Mucosa of gallbladder (tissue), 1 donor: ENCODE data around the gene TNXB. TPM values are rescaled to one million over a fixed set of nuclear protein-coding genes. Genes with fewer than 3 reads are reported as not detected.
"Not testable (repeated sequence)": the region's sequence is repeated elsewhere in the genome, so short reads cannot be mapped to it uniquely, and the experiment has no call there.

Source experiments
- DNase-seq: peaks from one replicate; pipeline ENCODE4 v3.0.0-alpha.2; 2020; ENCODE audit warnings: low spot score
- total RNA-seq: library from RNA; stranded (reverse); gene quantifications from one replicate; pipeline ENCODE4 v1.2.1, GENCODE V29; 2021
- donor health status: DM: no; HTN: no; CAD: no.

The TNXB gene
- total RNA-seq, 1 donor from 2014 or later: 30.1 TPM

DNA sequence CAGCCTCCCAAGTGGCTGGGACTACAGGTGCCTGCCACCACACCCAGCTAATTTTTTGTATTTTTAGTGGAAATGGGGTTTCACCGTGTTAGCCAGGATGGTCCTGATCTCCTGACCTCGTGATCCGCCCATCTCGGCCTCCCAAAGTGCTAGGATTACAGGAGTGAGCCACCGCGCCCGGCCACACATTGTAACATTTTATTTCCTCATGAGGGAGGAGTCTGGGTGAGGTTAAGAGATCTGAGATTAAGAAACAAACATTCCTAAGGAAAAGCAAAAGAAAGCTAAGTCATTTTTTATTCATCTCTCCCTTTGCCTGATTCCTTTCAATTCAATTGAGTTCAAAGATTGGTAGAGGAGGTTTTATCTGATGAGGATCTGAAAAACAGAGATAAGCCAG lies 35.1 kb upstream of the TNXB start:
- DNase-seq: not testable (repeated sequence)

DNA sequence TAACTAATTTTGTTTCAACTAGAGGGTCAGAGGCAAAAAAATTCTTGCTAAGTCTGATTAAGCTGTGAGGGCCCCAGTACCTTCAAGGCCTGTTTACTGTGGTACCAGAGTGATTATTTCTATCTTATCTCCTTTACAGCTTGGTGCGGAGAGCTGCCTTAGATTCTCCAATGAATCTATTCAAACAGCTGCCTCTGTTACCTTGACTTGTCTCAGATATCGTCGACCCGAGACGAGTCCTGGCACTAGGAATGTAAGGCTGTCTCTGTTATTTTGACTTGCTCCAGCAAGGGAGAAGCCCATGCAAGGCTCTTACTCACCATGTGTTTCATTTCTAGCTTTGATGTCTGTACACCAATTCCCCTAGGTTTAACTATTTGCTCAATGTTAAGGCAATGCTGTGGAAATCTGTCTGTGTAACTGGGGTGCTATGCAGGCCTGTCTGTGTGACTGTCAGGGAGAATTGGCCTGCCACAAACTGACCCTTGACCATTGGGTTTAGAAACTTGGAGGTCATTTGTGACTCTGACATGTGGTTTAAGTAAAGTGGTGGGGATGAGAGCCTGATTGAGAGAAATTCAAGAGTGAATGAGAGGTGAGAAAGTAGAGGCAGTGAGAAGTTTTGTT lies 31.4 kb upstream of the TNXB start:
- DNase-seq: no peak

DNA sequence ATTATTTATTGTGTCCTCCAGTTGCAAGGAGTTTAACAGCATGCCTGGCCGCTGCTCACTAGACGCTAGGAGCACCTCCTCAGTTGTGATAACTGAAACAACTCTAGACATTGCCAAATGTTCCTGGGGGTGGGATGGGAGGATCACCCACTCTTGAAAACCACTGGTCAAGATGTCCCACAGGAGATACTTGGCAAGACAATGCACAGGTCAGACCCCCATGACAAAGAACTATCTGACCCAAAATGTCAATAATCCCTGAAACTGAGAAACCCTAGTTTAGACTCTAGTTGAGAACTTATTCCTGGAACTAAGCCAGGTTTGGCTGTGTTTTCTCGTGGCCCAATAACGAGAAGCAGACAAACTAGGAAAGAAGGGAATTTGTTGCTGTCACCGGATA lies 30.5 kb upstream of the TNXB start:
- no peak for DNase-seq

DNA sequence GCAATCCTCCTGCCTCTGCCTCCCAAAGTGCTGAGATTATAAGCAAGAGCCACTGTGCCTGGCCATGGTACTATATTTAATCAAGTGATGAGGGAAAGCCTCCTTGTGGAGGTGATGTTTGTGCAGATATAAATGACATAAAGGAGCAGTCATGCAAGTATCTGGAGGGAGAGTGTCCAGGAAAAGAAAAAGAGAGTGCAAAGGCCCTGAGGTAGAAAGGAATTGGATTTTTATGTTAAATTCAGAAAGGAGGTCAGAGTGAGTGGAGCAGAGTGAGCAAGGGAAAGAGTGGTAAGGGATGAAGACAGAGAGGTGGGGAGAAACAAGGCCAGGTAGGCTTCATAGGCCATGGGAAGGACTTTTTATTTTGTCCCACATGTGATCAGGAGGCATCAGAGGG lies 28.3 kb upstream of the TNXB start:
- DNase-seq: no peak

DNA sequence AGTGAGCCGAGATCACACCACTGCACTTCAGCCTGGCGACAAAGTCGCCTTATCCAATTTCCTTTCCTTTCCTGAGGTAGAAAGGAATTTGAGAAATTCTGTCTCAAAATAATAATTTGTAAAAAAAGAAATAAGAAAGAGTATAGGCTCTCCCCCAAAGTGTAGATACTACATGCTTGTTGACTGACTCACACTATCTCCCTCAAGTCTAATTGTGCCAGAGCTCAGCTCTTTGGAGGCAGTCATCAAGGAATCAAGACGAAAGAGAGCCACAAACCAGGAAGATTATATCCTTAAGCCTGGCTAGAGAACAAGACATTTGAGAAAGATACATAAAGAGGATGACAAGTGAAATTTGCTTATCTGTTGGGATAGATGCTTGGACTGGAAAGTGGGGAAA lies 24.6 kb upstream of the TNXB start:
- no peak for DNase-seq

DNA sequence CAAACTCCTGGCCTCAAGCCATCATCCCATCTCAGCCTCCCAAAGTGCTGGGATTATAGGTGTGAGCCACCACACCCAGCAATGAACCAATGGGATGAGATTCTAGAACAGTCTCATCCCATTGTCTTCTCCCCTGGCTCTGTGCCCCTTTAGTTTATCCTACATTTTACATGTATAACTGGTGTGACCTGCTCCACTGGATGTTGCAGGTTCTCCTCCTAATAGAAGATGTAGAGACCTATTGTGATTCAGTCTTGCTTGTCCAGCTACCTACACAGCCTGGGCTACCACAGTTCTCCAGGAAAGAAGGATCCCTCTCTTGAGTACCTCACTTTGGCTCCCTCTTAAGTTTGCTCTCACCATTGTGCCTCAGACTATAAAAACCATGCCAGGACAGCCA lies 23.0 kb upstream of the TNXB start:
- DNase-seq: no peak

DNA sequence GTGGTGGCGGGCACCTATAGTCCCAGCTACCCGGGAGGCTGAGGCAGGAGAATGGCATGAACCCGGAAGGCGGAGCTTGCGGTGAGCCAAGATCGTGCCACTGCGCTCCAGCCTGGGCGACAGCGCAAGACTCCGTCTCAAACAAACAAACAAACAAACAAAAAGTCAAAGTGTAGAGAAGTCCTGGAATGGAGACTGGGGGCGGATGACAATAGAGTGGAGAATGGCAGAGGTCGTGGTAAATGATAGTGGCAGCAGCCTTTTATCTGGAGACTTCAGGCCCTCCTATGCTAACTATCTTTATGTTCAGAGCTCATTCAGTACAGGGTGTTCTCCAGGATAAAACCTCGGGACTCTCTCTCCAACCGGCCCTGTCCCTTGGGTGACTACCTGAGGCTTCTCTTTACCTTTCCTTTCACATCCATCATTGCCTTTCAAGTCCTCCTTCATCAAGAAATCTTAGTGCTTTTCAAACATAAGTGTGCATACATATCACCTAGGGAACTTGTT lies 22.4 kb upstream of the TNXB start:
- no peak for DNase-seq

DNA sequence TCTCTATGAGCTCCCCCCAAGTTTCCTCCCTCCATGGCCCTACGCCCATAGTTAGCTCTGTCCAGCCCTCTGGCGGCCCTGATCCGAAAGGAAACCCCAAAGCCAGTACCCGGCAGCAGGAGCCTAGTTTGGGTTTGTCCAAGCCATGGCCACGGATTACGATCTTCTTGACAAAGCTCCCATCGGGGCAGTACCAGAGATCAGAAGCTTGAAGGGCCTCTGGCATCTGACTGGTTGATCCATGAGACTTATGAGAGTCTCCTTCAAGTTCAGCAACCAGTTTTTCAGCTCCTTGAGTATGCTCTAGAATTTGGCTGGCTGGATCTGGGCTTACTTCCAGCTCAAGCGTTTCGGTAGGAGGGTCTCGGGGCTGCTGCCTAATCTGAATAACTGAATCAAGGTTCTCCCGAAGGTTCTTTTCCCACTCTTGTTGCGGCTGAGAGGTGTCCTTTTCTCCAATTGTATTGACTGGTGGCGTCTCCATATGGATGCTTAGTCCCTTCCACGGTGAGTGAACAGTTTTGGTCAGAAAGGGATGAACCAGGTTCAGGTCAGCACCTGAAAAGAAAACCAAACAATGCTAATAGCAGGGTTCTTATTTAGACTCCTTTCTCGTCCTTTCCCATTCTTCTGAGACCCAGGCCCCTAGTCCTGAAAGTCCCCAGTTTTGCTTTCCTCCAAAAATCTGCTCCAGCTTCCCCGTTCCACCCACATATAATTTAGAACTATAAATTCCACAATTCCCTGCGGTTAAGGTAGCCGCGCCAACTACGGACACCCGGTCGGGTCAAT lies 20.4 kb upstream of the TNXB start:
- no peak for DNase-seq

DNA sequence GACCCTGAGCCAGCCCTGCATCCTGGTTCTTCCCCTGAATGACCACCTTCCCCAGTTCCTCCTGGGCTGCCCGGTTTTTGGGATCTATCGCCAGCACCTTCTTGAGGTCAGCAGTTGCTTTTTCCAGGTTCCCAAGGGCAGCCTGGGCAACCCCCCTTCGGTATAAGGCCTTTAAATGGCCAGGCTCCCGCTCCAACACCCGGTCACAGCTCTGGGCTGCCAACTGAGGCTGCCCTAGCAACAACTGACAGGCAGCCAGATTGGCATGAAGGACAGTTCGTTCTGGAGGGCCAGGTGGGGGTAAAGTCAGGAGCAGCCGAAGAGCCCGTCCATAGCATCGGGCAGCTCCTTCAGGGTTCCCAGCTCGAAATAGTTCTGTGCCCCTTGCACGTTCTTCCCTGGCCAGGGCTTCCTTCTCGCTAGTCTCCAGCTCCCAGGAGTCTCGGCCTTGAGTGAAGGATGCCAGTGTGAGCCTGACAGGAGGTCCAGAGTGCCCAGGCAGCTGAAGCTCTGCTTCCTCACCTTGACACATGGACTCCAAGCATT lies 19.7 kb upstream of the TNXB start:
- no peak for DNase-seq

DNA sequence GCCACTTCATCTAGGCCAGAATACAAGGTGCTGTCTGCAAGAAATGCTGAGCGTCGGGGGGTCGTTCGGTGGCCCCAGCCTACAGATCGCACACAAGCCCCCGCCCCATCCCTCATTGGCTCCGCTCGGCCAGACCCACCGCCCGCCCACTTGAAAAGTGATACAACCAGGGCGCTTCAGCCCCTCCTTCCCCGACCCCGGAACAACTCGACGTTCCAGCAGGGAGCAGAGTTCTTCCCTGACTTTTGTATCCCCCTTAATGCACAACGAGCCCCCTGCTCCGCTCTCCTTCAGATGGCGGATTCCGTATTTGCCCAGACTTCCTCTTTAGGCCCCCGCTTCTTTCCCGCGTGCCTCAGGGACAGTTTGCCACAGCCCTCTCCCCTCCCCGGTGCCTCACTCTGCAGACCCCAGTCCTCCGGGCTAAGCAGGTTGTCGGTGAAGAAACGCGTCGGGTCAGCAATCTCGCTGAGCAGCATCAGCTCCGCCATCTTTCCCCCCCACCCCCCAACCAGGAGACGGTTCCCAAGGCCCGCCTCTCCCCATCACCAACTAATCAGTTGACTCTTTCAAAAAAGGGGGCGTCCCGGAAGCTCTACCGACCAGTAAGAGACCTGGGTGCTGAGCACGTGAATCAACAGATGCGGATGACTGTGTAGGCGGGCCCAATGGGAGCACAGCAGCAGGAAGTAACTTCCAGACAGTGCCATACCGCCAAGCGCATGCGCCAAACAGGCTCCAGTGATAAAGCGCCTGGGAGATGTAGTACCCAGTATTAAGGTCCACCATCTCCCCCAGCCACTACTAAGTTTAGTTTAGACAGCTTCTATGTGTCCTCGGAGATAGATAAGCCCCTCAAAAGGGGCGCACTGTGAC lies 18.8 kb upstream of the TNXB start, which contains the start of gene ATF6B:
Gene ATF6B (minus strand): TSS at position 530 of the 876 bp plus-strand sequence. CDS start 39 bp downstream, at position 491.
- DNase-seq: peak; percentile 99

DNA sequence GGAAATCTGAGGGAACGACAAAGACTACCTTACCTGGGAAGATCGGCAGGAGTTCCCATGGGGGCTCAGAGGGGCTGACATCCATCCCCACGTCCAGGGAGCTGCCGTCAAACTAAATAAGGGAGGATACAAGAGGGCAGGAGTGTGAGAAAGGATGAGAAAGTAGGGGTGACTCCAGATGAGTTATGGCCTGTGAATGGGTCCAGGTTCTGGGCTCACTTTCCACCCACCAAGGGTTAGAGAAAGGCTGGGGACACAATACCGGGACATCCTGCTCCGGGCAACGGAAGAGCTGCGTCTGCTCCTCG lies 18.2 kb upstream of the TNXB start:
- DNase-seq: no peak

DNA sequence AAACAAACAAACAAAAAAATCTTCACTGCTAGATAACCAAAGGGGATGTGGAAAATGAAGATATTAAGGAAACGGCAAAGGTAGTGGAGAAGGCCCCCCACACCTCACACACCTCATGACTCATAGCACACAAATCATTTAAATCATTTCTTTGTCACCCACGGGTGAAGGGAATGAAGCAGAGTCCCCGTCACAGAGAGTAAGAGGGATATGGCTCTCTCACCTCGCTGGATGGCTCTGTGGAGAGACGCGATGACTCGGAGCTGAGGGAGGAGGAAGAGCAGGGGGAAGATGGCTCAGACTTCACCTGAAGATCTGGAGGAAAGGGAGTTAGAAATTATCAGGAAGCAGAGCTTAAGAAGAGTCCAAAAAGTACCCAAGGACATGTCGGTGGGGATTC lies 17.7 kb upstream of the TNXB start:
- no peak for DNase-seq

DNA sequence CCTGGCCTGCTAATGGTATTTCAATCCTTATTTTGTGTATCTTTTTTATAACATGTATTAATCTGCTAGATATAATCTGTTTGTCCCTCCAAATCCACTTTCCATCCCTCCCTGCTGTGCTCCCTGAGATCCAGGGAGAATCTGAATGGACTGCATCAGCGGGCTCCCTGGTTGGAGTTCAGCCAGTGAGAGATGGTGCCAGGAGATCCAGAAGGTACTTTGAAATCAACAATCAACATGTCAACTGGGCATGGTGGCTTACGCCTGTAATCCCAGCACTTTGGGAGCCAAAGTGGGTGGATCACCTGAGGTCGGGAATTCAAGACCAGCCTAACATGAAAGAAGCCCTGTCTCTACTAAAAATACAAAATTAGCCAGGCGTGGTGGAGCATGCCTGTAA lies 14.5 kb upstream of the TNXB start:
- no peak for DNase-seq

DNA sequence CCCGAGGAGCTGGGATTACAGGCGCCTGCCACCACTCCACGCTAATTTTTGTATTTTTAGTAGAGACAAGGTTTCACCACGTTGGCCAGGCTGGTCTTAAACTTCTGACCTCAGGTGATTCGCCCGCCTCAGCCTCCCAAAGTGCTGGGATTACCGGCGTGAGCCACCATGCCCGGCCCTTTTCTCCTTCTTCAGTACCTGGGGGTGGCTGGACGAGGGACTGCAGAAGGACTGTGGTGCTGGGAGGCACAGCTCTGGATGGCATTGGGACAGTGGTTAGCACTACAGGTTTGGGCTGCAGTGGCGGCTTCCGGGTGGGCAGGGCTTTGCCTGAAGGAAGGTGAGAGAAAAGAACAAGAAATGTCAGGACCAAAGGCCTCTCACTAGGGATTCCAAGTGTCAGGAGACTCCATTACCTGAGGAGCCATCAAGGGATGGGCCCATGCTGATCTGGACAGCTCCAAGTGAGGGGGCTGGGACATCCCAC lies 11.5 kb upstream of the TNXB start:
- no peak for DNase-seq

DNA sequence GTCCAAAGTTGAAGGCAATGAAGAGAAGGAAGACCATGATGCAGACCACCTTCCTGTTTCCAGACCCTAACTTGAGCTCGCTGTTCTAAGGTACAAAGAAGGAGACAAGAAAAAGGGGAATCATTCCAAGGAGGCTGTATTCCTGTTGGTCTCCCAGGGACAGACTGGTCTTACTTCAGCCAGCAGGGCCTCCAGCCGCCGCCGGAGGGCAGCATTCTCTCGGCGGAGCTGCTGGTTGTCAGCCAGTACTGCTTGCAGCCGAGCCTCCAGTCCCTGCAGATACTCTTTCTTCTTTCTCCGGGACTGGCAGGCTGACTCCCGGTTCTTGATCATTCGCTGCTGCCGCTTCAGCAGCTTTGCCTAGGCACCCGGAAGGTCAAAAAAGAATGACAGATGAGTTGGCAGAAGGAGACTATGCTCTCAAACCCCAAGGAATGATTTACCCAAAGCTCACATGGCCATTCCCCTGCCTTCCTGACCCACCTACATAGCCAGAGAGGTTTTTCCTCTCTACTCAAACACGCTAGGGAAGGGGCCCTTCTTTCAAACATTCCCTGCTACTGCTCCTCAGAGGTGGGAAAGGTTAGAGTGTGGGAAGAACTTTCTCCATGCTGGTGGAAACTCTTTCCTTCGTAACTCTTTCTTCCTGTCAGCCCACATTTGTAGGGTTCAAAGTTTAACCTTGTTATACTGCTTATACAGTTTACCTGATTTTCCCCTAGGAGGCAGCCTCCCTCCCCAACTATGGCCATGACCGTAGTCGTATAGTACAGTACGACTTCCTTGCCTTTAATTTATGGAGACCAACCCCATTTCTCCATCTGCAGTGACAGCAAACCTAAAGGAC lies 9.9 kb upstream of the TNXB start:
- peak; percentile 90 for DNase-seq

DNA sequence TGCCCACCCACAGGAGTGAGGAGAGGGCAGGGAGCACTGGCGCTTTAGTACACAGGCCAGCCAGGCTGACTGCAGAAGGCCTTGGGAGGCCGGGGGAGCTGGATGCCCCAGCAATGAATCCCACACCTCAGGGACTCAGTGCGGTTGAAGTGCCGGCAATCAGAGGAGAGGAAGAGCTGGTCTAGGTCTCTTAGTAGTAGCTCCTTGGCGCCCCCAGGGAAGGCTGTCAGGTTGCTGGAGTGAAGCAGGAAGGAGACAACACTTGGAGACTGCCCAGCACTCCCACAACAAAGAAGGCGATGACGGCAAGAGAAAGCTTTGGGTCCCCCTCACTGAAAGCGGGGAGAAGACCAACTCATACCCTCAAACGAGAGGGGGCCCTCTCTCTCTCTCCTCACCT lies 8.3 kb upstream of the TNXB start:
- no peak for DNase-seq

DNA sequence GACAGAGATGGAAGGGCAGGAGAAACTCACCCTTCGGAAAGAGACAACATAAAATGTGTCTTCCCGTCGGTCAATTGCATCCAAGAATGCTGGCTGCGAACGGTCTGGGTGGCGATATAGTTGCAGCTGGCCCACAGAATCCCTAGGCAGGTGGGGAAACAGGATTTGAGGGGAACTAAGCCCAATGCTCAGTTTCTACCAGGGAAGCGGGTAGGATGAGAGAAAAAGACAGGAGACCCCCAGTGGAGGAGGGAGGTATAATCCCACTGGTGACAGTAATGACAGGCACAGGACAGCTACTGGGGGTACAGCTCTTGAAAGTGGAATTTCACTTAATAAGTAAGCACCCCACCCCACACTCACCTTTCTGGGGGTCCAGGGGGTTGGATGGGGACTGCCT lies 7.5 kb upstream of the TNXB start:
- no peak for DNase-seq

DNA sequence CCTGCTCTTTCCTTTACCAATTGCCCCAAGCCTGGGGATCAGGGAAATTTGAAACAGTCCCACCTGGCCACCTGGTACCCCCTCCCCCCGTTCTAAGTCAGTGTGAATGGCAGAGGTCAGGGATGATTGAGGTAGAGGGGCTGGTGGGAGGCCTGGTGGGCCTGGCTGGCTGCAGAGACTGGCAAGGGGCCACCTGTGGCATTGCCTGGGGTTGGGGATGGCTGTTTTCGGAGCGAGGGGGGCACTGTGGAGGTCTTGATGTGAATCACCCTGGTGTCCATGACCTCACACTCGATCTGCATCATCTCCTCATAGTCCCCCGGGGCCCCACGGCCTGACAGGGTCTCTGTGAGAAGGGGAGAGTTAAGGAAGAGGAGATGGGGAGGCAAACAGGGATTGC lies 6.5 kb upstream of the TNXB start:
- no peak for DNase-seq

DNA sequence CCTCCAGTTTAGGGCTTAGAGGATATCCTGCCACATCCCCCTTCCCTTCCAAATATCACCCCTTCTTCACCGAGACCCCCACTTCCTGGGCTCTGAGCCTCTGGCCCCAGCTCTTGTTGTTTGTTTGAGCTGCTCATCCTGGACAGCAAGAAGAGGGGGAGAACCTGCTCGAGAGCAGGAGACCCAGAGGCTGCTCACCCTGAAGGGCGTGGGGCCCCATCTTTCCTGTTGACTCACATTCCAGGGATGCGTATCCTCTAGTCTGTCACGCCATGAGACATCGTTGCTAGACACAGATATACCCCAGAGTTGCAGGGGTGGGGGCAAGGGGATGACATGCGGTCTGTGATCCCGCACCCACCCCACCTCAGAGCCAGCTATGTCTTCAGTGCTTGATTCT lies 5.7 kb upstream of the TNXB start:
- DNase-seq: no peak

DNA sequence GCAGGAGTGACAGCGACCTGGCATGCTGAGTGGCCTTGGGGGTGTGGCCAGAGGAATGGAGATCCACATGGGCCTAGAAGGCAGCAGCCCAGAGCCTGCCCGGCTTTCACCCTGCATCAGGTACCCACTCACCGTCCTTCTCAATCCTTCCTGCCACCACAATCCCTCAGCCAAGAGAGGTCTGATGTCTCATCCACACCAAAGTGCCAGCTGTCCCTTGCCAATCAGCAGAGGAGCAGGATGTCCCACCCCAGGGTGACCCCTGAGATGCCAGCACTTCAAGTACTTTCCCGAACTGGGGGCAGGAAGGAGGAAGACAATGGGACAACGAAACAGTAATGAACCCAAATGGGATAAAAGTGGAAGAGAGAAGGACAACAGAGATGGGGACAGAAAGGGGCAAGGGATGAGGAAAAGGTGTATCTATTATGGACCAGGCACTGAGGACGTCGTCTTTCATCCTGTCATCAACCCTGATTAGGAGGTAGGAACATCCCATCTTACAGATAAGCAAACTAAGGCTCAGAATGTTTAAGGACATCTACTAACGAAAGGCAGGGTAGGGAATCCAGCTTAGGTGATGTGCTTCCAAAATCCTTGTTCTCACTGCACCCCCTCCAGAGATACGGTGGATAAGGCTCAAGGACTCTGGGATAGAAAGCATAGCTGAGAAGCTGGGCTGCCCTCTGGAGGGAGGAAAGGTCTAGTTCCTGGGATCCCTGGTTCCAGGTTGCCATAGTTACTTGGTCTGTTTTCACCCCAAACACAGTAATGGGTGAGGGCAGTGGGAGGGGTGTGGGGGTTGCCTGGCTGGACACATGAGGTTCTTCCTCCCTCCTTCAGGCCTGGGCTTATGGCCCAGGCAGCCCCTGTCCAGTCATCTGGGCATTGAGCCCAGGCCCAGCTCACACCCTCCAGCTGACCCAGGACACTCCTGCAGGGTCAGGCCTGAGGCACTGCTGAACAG lies 4.5 kb upstream of the TNXB start:
- peak; percentile 68 for DNase-seq
